ENCODE measurements around the gene DSCAML1. TPM values are rescaled to one million over a fixed set of nuclear protein-coding genes. Genes with fewer than 3 reads are reported as not detected.

The DSCAML1 gene
- total RNA-seq, 1 donor from 2014 or later = 0.16 TPM

DNA sequence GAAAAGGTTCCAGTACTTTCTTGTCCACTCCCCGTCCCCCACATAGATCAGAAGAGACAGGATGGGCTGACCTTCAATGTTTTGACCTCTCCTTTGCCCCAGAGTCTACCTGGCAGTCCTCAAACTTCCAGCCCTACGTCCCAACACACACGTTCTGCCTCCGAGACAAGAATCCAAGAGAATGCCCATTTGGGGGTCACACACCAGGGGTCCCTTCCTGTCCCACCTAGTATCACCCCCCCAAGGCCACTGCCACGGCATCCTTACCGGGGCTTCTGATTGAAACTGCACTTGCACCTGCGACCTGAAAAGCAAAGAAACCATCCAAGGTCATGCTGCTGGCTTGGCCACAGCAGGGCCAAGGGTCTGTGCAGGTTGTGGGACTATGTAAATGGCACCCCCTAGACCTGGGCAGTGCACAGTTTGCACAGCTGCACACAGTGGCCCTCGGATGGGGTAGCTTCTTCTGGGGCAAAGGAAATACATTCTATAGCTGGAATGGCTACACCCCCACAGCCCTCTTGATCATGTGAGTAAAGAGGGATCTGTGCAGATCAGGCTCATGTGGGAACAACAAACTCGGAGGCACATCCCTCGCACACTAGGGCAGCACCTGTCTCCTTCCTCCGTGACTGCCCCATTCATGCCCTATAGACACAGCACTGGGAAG lies 44.0 kb upstream of the DSCAML1 start:
- Histone ChIP-seq H3K36me3 (ENCODE audit: insufficient read depth, low read length) (no peaks in the 10 kb centered on the region), H3K9ac (ENCODE audit: low read length) (no peak overlapping the region), H2AFZ (ENCODE audit: low read depth, low read length) (no peak overlapping the region), H3K27ac (ENCODE audit: low read depth, low read length) (no peak overlapping the region), H3K4me2 (ENCODE audit: low read length) (no peak overlapping the region), H3K4me1 (ENCODE audit: insufficient read depth, low read length) (no peaks in the 10 kb centered on the region), H3K79me2 (ENCODE audit: insufficient read depth, low read length) (no peaks in the 10 kb centered on the region), H3K27me3 (ENCODE audit: insufficient read depth, low read length) (peaks cover 4% of the 10 kb centered on the region), H4K20me1 (ENCODE audit: insufficient read depth, low read length) (no peaks in the 10 kb centered on the region), H3K4me3 (ENCODE audit: insufficient read depth, low read depth, low read length) (no peak overlapping the region), H3K9me3 (ENCODE audit: insufficient read depth, low read depth, low read length) (no peaks in the 10 kb centered on the region)
- TF ChIP-seq, protein P1, sequence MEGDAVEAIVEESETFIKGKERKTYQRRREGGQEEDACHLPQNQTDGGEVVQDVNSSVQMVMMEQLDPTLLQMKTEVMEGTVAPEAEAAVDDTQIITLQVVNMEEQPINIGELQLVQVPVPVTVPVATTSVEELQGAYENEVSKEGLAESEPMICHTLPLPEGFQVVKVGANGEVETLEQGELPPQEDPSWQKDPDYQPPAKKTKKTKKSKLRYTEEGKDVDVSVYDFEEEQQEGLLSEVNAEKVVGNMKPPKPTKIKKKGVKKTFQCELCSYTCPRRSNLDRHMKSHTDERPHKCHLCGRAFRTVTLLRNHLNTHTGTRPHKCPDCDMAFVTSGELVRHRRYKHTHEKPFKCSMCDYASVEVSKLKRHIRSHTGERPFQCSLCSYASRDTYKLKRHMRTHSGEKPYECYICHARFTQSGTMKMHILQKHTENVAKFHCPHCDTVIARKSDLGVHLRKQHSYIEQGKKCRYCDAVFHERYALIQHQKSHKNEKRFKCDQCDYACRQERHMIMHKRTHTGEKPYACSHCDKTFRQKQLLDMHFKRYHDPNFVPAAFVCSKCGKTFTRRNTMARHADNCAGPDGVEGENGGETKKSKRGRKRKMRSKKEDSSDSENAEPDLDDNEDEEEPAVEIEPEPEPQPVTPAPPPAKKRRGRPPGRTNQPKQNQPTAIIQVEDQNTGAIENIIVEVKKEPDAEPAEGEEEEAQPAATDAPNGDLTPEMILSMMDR (IDR thresholded peaks at IDR 0.05; ENCODE audit: insufficient read depth, low read depth, low read length) = no peak
- TF ChIP-seq EZH2 (IDR thresholded peaks at IDR 0.05; ENCODE audit: insufficient read depth, low read length) = no peak
- no peaks in the 10 kb centered on the region for H3K9me3 Mint-ChIP-seq (ENCODE audit: unreplicated experiment)
- H3K27me3 Mint-ChIP-seq (ENCODE audit: low read depth, unreplicated experiment) = peaks cover 47% of the 10 kb centered on the region
- peaks cover 4% of the 10 kb centered on the region for H3K36me3 Mint-ChIP-seq (ENCODE audit: low read depth, unreplicated experiment)
- H3K4me3 Mint-ChIP-seq (ENCODE audit: unreplicated experiment) = no peak overlapping the region
- FAIRE-seq (no peak), DNase-seq (ENCODE audit: low read depth) (no peak)
- no peak overlapping the region for H3K27ac Mint-ChIP-seq (ENCODE audit: unreplicated experiment)
- H3K4me1 Mint-ChIP-seq (ENCODE audit: low read depth, unreplicated experiment) = peaks cover 7% of the 10 kb centered on the region

DNA sequence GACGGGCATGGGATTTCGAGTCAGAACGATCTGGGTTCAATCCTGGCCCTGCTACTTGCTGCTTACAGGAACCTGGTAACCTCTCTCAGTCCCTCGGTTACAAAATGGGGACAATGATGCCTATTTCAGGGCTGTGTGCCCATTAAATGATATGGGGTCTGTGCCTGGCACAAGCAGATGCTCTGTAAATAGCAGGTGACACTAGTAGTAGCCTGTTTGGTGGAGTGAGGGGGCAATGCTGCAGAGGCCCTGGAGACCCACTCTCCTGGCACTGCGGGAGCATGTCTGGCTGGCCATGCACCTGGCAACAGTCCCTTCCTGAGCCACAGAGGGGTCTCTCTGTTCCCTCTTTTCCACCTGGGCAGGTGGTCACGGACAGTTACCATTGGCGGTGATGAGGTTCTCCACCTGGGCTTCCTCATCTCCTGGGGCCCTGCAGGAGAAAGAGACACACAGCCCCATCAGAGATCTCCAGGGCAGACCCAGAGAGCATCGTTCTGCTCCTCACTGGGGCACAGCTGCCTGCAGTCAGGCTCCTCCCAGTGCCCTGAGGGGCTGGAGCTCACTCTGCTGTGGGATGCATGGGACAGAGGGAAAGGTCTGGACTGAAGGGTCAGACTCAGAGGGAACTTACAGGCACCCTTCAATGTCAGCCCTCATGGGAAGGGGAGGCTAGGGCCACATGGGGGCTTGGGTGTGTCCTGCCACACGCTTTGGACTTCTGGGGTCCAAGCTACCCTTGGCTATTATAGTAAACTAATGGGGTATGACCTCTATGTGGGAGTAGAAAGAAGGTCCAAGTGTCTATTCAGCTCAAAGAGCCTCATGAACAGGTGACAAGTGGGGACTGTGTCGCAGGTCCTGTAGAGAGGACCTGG lies 43.2 kb upstream of the DSCAML1 start:
- H3K27me3 Mint-ChIP-seq (ENCODE audit: low read depth, unreplicated experiment) = peaks cover 47% of the 10 kb centered on the region
- no peaks in the 10 kb centered on the region for H4K20me1 ChIP-seq (ENCODE audit: insufficient read depth, low read length)
- H3K9me3 Mint-ChIP-seq (ENCODE audit: unreplicated experiment) = no peaks in the 10 kb centered on the region
- H3K4me1 Mint-ChIP-seq (ENCODE audit: low read depth, unreplicated experiment) = peaks cover 7% of the 10 kb centered on the region
- no peak overlapping the region for H3K4me3 ChIP-seq (ENCODE audit: insufficient read depth, low read depth, low read length)
- no peak overlapping the region for H3K4me2 ChIP-seq (ENCODE audit: low read length)
- H3K27ac ChIP-seq (ENCODE audit: low read depth, low read length) = no peak overlapping the region
- no peak overlapping the region for H3K9ac ChIP-seq (ENCODE audit: low read length)
- no peaks in the 10 kb centered on the region for H3K9me3 ChIP-seq (ENCODE audit: insufficient read depth, low read depth, low read length)
- H3K36me3 ChIP-seq (ENCODE audit: insufficient read depth, low read length) = no peaks in the 10 kb centered on the region
- H3K79me2 ChIP-seq (ENCODE audit: insufficient read depth, low read length) = no peaks in the 10 kb centered on the region
- no peak overlapping the region for H2AFZ ChIP-seq (ENCODE audit: low read depth, low read length)
- peaks cover 4% of the 10 kb centered on the region for H3K27me3 ChIP-seq (ENCODE audit: insufficient read depth, low read length)
- H3K4me3 Mint-ChIP-seq (ENCODE audit: unreplicated experiment) = no peak overlapping the region
- peaks cover 4% of the 10 kb centered on the region for H3K36me3 Mint-ChIP-seq (ENCODE audit: low read depth, unreplicated experiment)
- TF ChIP-seq, protein P1 (IDR thresholded peaks at IDR 0.05; ENCODE audit: insufficient read depth, low read depth, low read length) = no peak
- no peak for TF ChIP-seq EZH2 (IDR thresholded peaks at IDR 0.05; ENCODE audit: insufficient read depth, low read length)
- DNase-seq (ENCODE audit: low read depth) = no peak
- no peak for FAIRE-seq
- H3K4me1 ChIP-seq (ENCODE audit: insufficient read depth, low read length) = no peaks in the 10 kb centered on the region
- no peak overlapping the region for H3K27ac Mint-ChIP-seq (ENCODE audit: unreplicated experiment)
